PFSK-1 (cell line): ENCODE data around the gene SLC2A8.

Experiments
- FOXP2 ChIP-seq: optimal IDR thresholded peaks from 2 replicates; pipeline ENCODE3; 2011; ENCODE audit warnings: borderline replicate concordance, control low read depth, inconsistent platforms; ENCODE audit not compliant: insufficient read depth; ENCODE audit errors: extremely low read length, extremely low read depth
- POLR2AphosphoS5 ChIP-seq: IDR thresholded peaks from 2 replicates; pipeline ENCODE4 v1.6.1; 2012; ENCODE audit warnings: low read depth, mild to moderate bottlenecking, control low read depth, low read length, moderate library complexity
- REST ChIP-seq, 2 experiments: IDR thresholded peaks; 2 replicates each; pipeline versions ENCODE4 v1.6.1 to v1.8.0; 2011 to 2012; ENCODE audit warnings: low read depth in 2 of 2, low read length in 2 of 2, control low read depth in 1 of 2, inconsistent platforms in 1 of 2, mild to moderate bottlenecking in 1 of 2, moderate library complexity in 1 of 2; ENCODE audit not compliant: insufficient read depth in 1 of 2
- SIN3A ChIP-seq: IDR thresholded peaks from 2 replicates; pipeline ENCODE4 v1.6.1; 2012; ENCODE audit warnings: mild to moderate bottlenecking, low read length, moderate library complexity, borderline replicate concordance; ENCODE audit not compliant: insufficient read depth
- TAF1 ChIP-seq: IDR thresholded peaks from 2 replicates; pipeline ENCODE4 v1.6.1; 2012; ENCODE audit warnings: low read length, control low read depth, borderline replicate concordance; ENCODE audit not compliant: insufficient read depth

Gene SLC2A8

DNA sequence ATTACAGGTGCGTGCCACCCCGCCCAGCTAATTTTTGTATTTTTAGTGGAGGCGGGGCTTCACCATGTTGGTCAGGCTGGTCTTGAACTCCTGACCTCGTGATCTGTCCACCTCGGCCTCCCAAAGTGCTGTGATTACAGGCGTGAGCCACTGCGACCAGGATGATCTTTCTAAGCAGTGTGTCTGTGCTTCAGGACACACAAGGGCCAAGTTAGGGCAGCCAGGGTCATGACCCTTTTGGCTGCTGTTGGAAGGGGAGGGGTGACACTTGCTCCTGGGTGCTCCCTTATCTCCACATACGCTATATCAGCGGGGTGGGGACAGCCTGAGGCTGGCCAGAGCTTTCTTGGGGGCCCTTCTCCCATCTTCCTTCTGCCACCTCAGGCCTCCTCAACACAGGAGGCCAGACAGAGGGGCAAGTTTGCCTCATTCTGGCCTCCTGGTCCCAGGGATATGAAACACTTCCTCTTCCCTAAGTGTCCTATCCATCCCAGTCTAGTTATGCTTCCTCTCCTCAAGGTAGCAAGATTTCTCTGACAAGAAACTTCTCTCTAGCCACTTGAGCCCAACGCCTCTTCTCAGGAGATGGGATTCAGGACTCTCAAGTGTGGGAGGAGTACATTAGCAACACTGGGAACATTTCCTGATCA, 25.3 kb downstream of the SLC2A8 start:
- TF ChIP-seq REST (IDR thresholded peaks at IDR 0.05; ENCODE audit: insufficient read depth in 1 of 2, low read depth in 2 of 2, low read length in 2 of 2) (no peak), TAF1 (no peak), FOXP2 (no peak), POLR2AphosphoS5 (no peak), SIN3A (no peak)

DNA sequence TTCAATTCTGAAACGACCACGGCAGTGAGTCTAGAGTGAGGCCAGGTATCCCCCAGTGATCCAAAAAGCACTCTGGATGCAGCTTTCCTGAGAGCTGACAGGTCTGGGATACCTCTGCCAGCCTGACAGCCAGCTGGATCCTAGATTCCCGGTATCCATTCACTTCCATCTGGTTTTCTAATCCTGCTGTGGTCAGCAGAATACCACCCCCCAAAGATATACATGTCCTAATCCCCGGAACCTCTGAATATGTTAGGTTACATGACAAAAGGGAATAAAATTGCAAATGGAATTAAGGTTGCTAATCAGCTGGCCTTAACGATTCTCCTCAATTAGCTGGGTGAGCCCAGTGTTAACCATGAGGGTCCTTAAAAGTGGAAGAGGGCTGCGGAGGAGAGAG, 25.8 kb downstream of the SLC2A8 start:
- TF ChIP-seq FOXP2 (no peak), POLR2AphosphoS5 (no peak), TAF1 (no peak), SIN3A (no peak), REST (IDR thresholded peaks at IDR 0.05; ENCODE audit: insufficient read depth in 1 of 2, low read depth in 2 of 2, low read length in 2 of 2) (no peak)

- TF ChIP-seq REST (IDR thresholded peaks at IDR 0.05; ENCODE audit: insufficient read depth in 1 of 2, low read depth in 2 of 2, low read length in 2 of 2): no peak
- TF ChIP-seq FOXP2: no peak
- TF ChIP-seq SIN3A: no peak
- no peak for TF ChIP-seq TAF1
- no peak for TF ChIP-seq POLR2AphosphoS5
These were observed 26.5 kb downstream of the SLC2A8 start for GRCh38 chr9:127423476-127423933.

GRCh38 chr9:127423934-127424675, 27.1 kb downstream of the SLC2A8 start, which contains the start of gene ZNF79:
TSS of gene ZNF79 (plus strand) at chr9:127424382. CDS start at chr9:127424788, 406 bp downstream.
- TF ChIP-seq SIN3A (peak; percentile 64; the same call in 1 of the 2 replicates), FOXP2 (no peak), REST (IDR thresholded peaks at IDR 0.05; ENCODE audit: insufficient read depth in 1 of 2, low read depth in 2 of 2, low read length in 2 of 2) (peak; percentile 73 to 84), TAF1 (peak; percentile 61; the same call in 1 of the 2 replicates), POLR2AphosphoS5 (peak; percentile 75)
